Transverse colon (tissue), 4 donors: ENCODE results near the gene ENTPD8. TPM values are rescaled to one million over a fixed set of nuclear protein-coding genes. Genes with fewer than 3 reads are reported as not detected.

Experiments used
- DNase-seq: peaks from one replicate; pipeline ENCODE4 v3.0.0-alpha.2; 2019
- H3K27ac ChIP-seq, 4 donors: fragments of 200-600 bp; sonication (generic); 2 replicates each; pipeline ENCODE4 v1.5.1; 2016 to 2018; ENCODE audit warnings: inconsistent platforms in 4 of 4
- H3K27me3 ChIP-seq: fragments of 200-600 bp; sonication (generic); 2 replicates; pipeline ENCODE4 v1.5.1; 2017; ENCODE audit warnings: inconsistent platforms
- H3K36me3 ChIP-seq, 4 donors: fragments of 200-600 bp; sonication (generic); 2 replicates each; pipeline ENCODE4 v1.5.1; 2017 to 2019; ENCODE audit warnings: inconsistent platforms in 4 of 4
- H3K4me1 ChIP-seq, 4 donors: fragments of 200-600 bp; sonication (generic); 2 replicates each; pipeline ENCODE4 v1.5.1; 2017 to 2020; ENCODE audit warnings: inconsistent platforms in 4 of 4
- H3K4me3 ChIP-seq, 4 donors: fragments of 200-600 bp; sonication (generic); 1 replicate in 1 of 4; 2 replicates in 3 of 4; pipeline versions ENCODE4 v1.5.1 to v1.6.1; 2017 to 2019; ENCODE audit warnings: inconsistent platforms in 4 of 4
- H3K9me3 ChIP-seq, 2 donors: fragments of 200-600 bp; sonication (generic); 2 replicates each; pipeline ENCODE4 v1.5.1; 2017 to 2019; ENCODE audit warnings: inconsistent platforms in 2 of 2
- CTCF ChIP-seq, 5 experiments: fragments of 200-600 bp in 3 of 5; fragments of 450-650 bp in 2 of 5; sonication (generic) in 3 of 5; IDR thresholded peaks; 1 replicate in 2 of 5; 2 replicates in 3 of 5; pipeline ENCODE4 v1.5.1; 2016 to 2017; ENCODE audit warnings: antibody characterized with exemption in 5 of 5, inconsistent platforms in 3 of 5, mild to moderate bottlenecking in 2 of 5, moderate library complexity in 1 of 5
- EP300 ChIP-seq: sonication (generic); formaldehyde crosslinking; IDR thresholded peaks from one replicate; pipeline ENCODE4 v1.6.1; 2017; ENCODE audit warnings: antibody characterized with exemption, low read depth
- POLR2A ChIP-seq: fragments of 450-650 bp; IDR thresholded peaks from one replicate; pipeline ENCODE4 v1.6.1; 2016; ENCODE audit warnings: antibody characterized with exemption, mild to moderate bottlenecking, moderate library complexity
- POLR2AphosphoS5 ChIP-seq, 3 donors: sonication (generic); formaldehyde crosslinking; IDR thresholded peaks; one replicate each; pipeline ENCODE4 v1.6.1; 2016; ENCODE audit warnings: antibody characterized with exemption in 3 of 3
- WGBS, 2 donors: methylation state at CpG; one replicate each; pipeline ENCODE4 v1.1.5; 2018; ENCODE audit warnings: low coverage in 1 of 2; 5-methylcytosine and 5-hydroxymethylcytosine counted together
- in situ Hi-C, 4 donors: fragments of 200-750 bp; cut with MboI; loops; one replicate each; pipeline versions ENCODE4 v1.15.0 to v1.15.1; 2017; ENCODE audit warnings: low sequenced_read_pairs in 3 of 4, low pct_ligation_motif_present in 1 of 4, low pct_unique_long_range_greater_than_20kb in 1 of 4
- intact Hi-C: fragments of 100-400 bp; cut with DNase I; formaldehyde crosslinking; loops from one replicate; pipeline ENCODE4 v1.15.1; 2023; ENCODE audit warnings: low total_unique reads
- total RNA-seq, 4 donors: library from RNA; depleted of rRNA; stranded (reverse); fragments of >200 nt; gene quantifications; one replicate each; pipeline ENCODE4 v1.1.0, GENCODE V29; 2016

ENTPD8 gene
- total RNA-seq, 4 donors from 2014 or later: 20.7 to 109 (median 63.8) TPM

DNA sequence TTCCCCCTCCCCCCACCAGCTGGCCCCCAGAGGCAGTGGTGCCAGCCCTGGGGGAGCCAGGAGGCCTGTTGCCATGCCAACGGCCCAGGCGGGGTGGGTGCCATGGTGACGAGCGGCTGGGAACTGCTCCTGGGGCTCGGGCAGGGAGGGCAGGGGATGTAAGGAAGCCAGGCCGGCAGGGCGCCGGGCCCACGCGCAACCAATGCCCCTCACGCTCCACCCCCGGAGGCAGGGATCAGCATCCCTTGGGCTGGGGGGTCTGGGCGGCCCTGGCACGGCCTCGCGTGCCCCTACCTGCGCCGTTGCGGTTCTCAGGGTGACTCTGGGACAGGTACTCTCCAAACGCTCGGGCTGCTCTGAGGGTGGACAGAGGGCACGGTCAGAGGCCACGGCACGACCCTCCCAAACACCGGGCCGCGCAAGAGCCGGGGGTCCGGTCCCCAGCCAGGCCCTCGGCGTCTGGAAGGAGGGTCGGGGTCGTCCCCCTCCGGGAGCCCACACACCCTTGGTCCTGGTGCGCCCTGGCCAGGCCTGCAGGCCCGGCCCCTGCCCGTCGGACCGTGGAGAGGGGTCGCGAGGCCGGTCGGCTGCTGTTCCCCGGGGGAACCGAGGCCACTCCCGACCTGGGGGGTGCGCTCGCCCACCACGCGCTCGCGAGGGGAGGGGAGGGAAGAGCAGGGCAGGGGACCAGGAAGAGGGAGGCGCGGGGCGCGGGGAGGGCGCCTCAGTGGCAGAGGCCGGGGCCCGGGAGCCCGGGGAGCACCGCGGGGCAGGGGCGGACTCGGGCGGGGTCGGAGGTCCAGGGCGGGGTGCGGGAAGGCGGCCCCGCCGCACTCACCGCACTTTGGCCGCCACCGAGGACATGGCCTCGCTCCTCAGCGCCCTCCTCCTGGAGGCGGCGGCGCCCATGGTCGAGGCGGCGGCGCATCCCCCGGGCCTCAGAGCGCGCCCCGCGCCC, 17.3 kb upstream of the ENTPD8 start:
- TF ChIP-seq CTCF (IDR thresholded peaks at IDR 0.05) (no peak), EP300 (no peak), POLR2A (no peak)
- DNase-seq: peak; percentile 49
- Histone ChIP-seq H3K36me3 (no peaks in the 10 kb centered on the region), H3K27ac (peak overlapping the region; percentile 35 to 85 (median 76)), H3K27me3 (no peaks in the 10 kb centered on the region), H3K4me1 (peaks cover 21 to 37% (median 34%) of the 10 kb centered on the region in 4 donors), H3K9me3 (no peaks in the 10 kb centered on the region), H3K4me3 (peak overlapping the region; percentile 49 to 74 (median 62))
- intact Hi-C loops (no loop called here), in situ Hi-C loops (no loop called here)
- WGBS, 2 donors: 9% methylated on average over 47 of the region's 88 CpGs; no CpG with 5 or more reads in 1 of the 2 donors

- no peaks in the 10 kb centered on the region for H3K27me3 ChIP-seq
- in situ Hi-C loops: no loop called here
- H3K27ac ChIP-seq: no peak overlapping the region
- WGBS, 2 donors: 93% methylated on average over 44 of the region's 44 CpGs; no CpG with 5 or more reads in 1 of the 2 donors
- H3K4me1 ChIP-seq: peaks cover 25 to 40% (median 37%) of the 10 kb centered on the region in 4 donors
- intact Hi-C loops: no loop called here
- DNase-seq: no peak
- no peaks in the 10 kb centered on the region for H3K9me3 ChIP-seq
- no peak overlapping the region for H3K4me3 ChIP-seq
- TF ChIP-seq POLR2A (no peak), EP300 (no peak), CTCF (IDR thresholded peaks at IDR 0.05) (no peak), POLR2AphosphoS5 (IDR thresholded peaks at IDR 0.05) (no peak)
- no peaks in the 10 kb centered on the region for H3K36me3 ChIP-seq
These were observed 16.4 kb upstream of the ENTPD8 start for GRCh38 chr9:137457406-137458193.

DNA sequence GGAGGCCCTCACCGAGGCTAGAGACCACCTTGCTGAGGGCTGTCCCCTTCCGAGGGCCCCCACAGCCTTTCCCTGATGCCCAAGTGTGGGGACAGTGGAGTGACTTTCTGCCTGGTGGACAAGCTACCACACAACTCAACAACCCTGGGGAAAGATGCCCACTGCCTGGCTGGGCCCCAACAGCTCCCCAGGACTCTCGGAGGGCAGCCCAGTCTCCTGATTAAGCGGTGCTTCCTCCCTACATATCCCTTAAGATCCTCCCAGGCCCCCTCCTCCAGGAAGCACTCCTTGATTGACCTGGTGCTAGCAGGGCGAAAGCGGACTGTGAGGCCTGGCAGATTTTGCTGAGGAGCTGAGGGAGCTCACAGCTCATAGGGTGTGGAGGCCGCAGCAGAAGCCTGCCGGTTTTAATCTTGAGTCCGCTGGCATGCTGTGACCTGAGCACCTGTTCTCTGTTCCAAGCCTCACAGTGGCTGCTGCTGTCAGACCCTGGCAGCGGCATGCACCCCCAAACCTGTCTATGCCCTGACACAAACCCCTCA, 15.8 kb upstream of the ENTPD8 start:
- Histone ChIP-seq H3K36me3 (no peaks in the 10 kb centered on the region), H3K27ac (no peak overlapping the region), H3K4me3 (no peak overlapping the region), H3K4me1 (peaks cover 25 to 40% (median 37%) of the 10 kb centered on the region in 4 donors), H3K9me3 (no peaks in the 10 kb centered on the region), H3K27me3 (no peaks in the 10 kb centered on the region)
- TF ChIP-seq POLR2AphosphoS5 (IDR thresholded peaks at IDR 0.05) (no peak), POLR2A (no peak), EP300 (no peak), CTCF (IDR thresholded peaks at IDR 0.05) (no peak)
- intact Hi-C loops: no loop called here
- in situ Hi-C loops: no loop called here
- 88% methylated on average over 10 of the region's 10 CpGs; no CpG with 5 or more reads in 1 of the 2 donors for WGBS, 2 donors
- DNase-seq: no peak
